Keratinocyte (primary cell): ENCODE results near the gene CPLANE2. TPM values are rescaled to one million over a fixed set of nuclear protein-coding genes. Genes with fewer than 3 reads are reported as not detected.
A peak's percentile ranks its signal among the peaks of the same experiment; 100 is the strongest.
"Not testable (repeated sequence)": the region's sequence is repeated elsewhere in the genome, so short reads cannot be mapped to it uniquely, and the experiment has no call there.

Source experiments
- DNase-seq: peaks from one replicate; pipeline ENCODE4 v3.0.0-alpha.2; 2011; ENCODE audit warnings: low read depth, missing footprints, low spot score
- FAIRE-seq: peaks from 2 replicates; lab custom pipeline; 2011; peaks lifted over from hg19 to GRCh38; lab: Jason Lieb, UNC
- H2AFZ ChIP-seq: 2 replicates; pipeline ENCODE4 v1.6.0; 2012; ENCODE audit warnings: low read length, control low read depth, inconsistent platforms; ENCODE audit not compliant: control insufficient read depth
- H3K27ac ChIP-seq: 2 replicates; pipeline ENCODE4 v1.5.1; 2011; ENCODE audit warnings: low read length; ENCODE audit not compliant: control insufficient read depth, insufficient read depth
- H3K27me3 ChIP-seq: 3 replicates; pipeline ENCODE4 v1.6.0; 2011; ENCODE audit warnings: low read length; ENCODE audit not compliant: control insufficient read depth, insufficient read depth; ENCODE audit errors: extremely low read depth
- H3K36me3 ChIP-seq, 2 experiments: 2 replicates in 1 of 2; 3 replicates in 1 of 2; pipeline ENCODE4 v1.5.1; 2011; ENCODE audit warnings: low read length in 2 of 2, mild to moderate bottlenecking in 1 of 2; ENCODE audit not compliant: control insufficient read depth in 2 of 2, insufficient read depth in 2 of 2; ENCODE audit errors: extremely low read depth in 1 of 2
- H3K4me1 ChIP-seq: 3 replicates; pipeline ENCODE4 v1.5.1; 2011; ENCODE audit warnings: low read length; ENCODE audit not compliant: control insufficient read depth, insufficient read depth; ENCODE audit errors: extremely low read depth
- H3K4me2 ChIP-seq: 3 replicates; pipeline ENCODE4 v1.6.0; 2011; ENCODE audit warnings: low read depth, low read length; ENCODE audit not compliant: control insufficient read depth, insufficient read depth; ENCODE audit errors: extremely low read depth
- H3K4me3 ChIP-seq, 3 experiments: fragments of 200-600 bp in 1 of 3; sonication (generic) in 1 of 3; 2 replicates in 2 of 3; 3 replicates in 1 of 3; pipeline ENCODE4 v1.5.1; 2011 to 2016; ENCODE audit warnings: low read length in 3 of 3, mild to moderate bottlenecking in 3 of 3, control low read depth in 2 of 3, inconsistent platforms in 1 of 3, low read depth in 1 of 3, mixed read lengths in 1 of 3, mixed run types in 1 of 3, moderate library complexity in 1 of 3; ENCODE audit not compliant: control insufficient read depth in 2 of 3, insufficient read depth in 2 of 3; ENCODE audit errors: extremely low read depth in 1 of 3
- H3K79me2 ChIP-seq: 2 replicates; pipeline ENCODE4 v1.6.0; 2012; ENCODE audit warnings: low read length; ENCODE audit not compliant: control insufficient read depth, insufficient read depth
- H3K9ac ChIP-seq: 3 replicates; pipeline ENCODE4 v1.6.0; 2011; ENCODE audit warnings: low read length; ENCODE audit not compliant: control insufficient read depth, insufficient read depth; ENCODE audit errors: extremely low read depth
- H3K9me1 ChIP-seq: 3 replicates; pipeline ENCODE4 v1.6.0; 2011; ENCODE audit warnings: low read length; ENCODE audit not compliant: control insufficient read depth, insufficient read depth; ENCODE audit errors: extremely low read depth
- H3K9me3 ChIP-seq: 2 replicates; pipeline ENCODE4 v1.5.1; 2012; ENCODE audit warnings: low read depth, low read length; ENCODE audit not compliant: control insufficient read depth
- H4K20me1 ChIP-seq: 3 replicates; pipeline ENCODE4 v1.6.0; 2011; ENCODE audit warnings: low read length; ENCODE audit not compliant: control insufficient read depth, insufficient read depth; ENCODE audit errors: extremely low read depth
- CTCF ChIP-seq, 3 experiments: IDR thresholded peaks in 1 of 3; conservative IDR thresholded peaks in 1 of 3; optimal IDR thresholded peaks in 1 of 3; 2 replicates in 2 of 3; 3 replicates in 1 of 3; pipeline versions ENCODE3 to v1.5.1; 2011; ENCODE audit warnings: low read length in 3 of 3, mild to moderate bottlenecking in 3 of 3, moderate library complexity in 2 of 3, control low read depth in 1 of 3, inconsistent platforms in 1 of 3; ENCODE audit not compliant: insufficient read depth in 2 of 3; ENCODE audit errors: extremely low read depth in 1 of 3
- EZH2 ChIP-seq: IDR thresholded peaks from one replicate; pipeline ENCODE4 v1.6.1; 2012; ENCODE audit warnings: inconsistent platforms, mild to moderate bottlenecking, low read length, moderate library complexity
- dilution Hi-C: fragments of 300-500 bp; cut with MboI; formaldehyde crosslinking; loops from one replicate; pipeline ENCODE4 v1.7.0; 2020; ENCODE audit warnings: low sequenced_read_pairs; ENCODE audit not compliant: extremely low pct_ligation_motif_present
- polyA plus RNA-seq, 5 experiments: library from polyadenylated mRNA; depleted of rRNA in 3 of 5; stranded (reverse) in 3 of 5; stranded (forward) in 1 of 5; unstranded in 1 of 5; fragments of >200 nt; gene quantifications; 1 replicate in 1 of 5; 2 replicates in 3 of 5; 3 replicates in 1 of 5; pipeline versions ENCODE4 v1.2.1 to v1.2.3, GENCODE V29; 2011 to 2012; ENCODE audit warnings: missing spikeins in 2 of 5, low read depth in 1 of 5, low replicate concordance in 1 of 5

The CPLANE2 gene
- polyA plus RNA-seq, 1 donor (not counting 4 experiments of a cell fraction or from before 2014, with no cell fraction given) = 2.5 TPM

GRCh38 chr1:16246961-16247360 lies 10.0 kb upstream of the CPLANE2 start:
- H3K27me3 ChIP-seq = no peaks in the 10 kb centered on the region
- no peak overlapping the region for H3K4me2 ChIP-seq
- peaks cover 14 to 15% of the 10 kb centered on the region in 2 experiments for H3K36me3 ChIP-seq
- H2AFZ ChIP-seq = no peak overlapping the region
- peaks cover 3% of the 10 kb centered on the region for H3K9me1 ChIP-seq
- DNase-seq (no peak), FAIRE-seq (no peak)
- dilution Hi-C loops = no loop called here
- H3K4me3 ChIP-seq = no peak overlapping the region
- TF ChIP-seq EZH2 = no peak
- peak in 1 of 3 experiments; percentile 22 for TF ChIP-seq CTCF (optimal IDR thresholded peaks at IDR 0.05 in 1 of 3, IDR thresholded peaks at IDR 0.05 in 1 of 3, conservative IDR thresholded peaks at IDR 0.05 in 1 of 3; ENCODE audit: extremely low read depth in 1 of 3, insufficient read depth in 2 of 3, low read length in 3 of 3)
- H4K20me1 ChIP-seq = no peaks in the 10 kb centered on the region
- peaks cover 19% of the 10 kb centered on the region for H3K4me1 ChIP-seq
- no peaks in the 10 kb centered on the region for H3K9me3 ChIP-seq
- H3K79me2 ChIP-seq = no peaks in the 10 kb centered on the region
- H3K9ac ChIP-seq = no peak overlapping the region
- H3K27ac ChIP-seq = no peak overlapping the region

GRCh38 chr1:16246239-16246638 lies 9.3 kb upstream of the CPLANE2 start:
- Histone ChIP-seq H3K4me1 (peaks cover 19% of the 10 kb centered on the region), H3K36me3 (peaks cover 9 to 15% of the 10 kb centered on the region in 2 experiments)
- H3K4me2 ChIP-seq, DNase-seq, H3K9me3 ChIP-seq, H4K20me1 ChIP-seq, H3K9me1 ChIP-seq, H3K79me2 ChIP-seq, FAIRE-seq, H3K27me3 ChIP-seq, H3K9ac ChIP-seq, H2AFZ ChIP-seq, dilution Hi-C loops, H3K27ac ChIP-seq, H3K4me3 ChIP-seq: not testable (repeated sequence)
